GM06990 (cell line): Measurements from ENCODE around the gene FHAD1.

Source experiments
- DNase-seq: peaks from one replicate; pipeline ENCODE4 v3.0.0-alpha.2; 2011; ENCODE audit not compliant: insufficient read length; ENCODE audit errors: extremely low read depth
- H3K27me3 ChIP-seq: replicated peaks from 2 replicates; pipeline ENCODE4 v1.6.0; 2011; ENCODE audit warnings: low read length; ENCODE audit not compliant: control insufficient read depth, insufficient read depth
- H3K36me3 ChIP-seq: 2 replicates; pipeline ENCODE4 v1.5.1; 2011; ENCODE audit warnings: low read length; ENCODE audit not compliant: control insufficient read depth, insufficient read depth
- H3K4me3 ChIP-seq: replicated peaks from 2 replicates; pipeline ENCODE4 v1.5.1; 2011; ENCODE audit warnings: low read depth, mild to moderate bottlenecking, control low read depth, low read length
- CTCF ChIP-seq: IDR thresholded peaks from 2 replicates; pipeline ENCODE4 v1.5.1; 2011; ENCODE audit warnings: low read length, control low read depth, mild to moderate bottlenecking, inconsistent platforms; ENCODE audit not compliant: insufficient read depth, poor library complexity, severe bottlenecking

FHAD1 gene

GRCh38 chr1:15246960-15247614 is at the start of gene FHAD1:
TSS of gene FHAD1 (plus strand) at chr1:15247223. CDS start at chr1:15251785, 4,562 bp downstream.
- TF ChIP-seq CTCF: no peak
- H3K4me3 ChIP-seq: peak within 1 kb of the TSS; percentile 33
- DNase-seq: peak; percentile 86

GRCh38 chr1:15197591-15198447 is 49.2 kb upstream of the FHAD1 start:
- Histone ChIP-seq H3K36me3 (no peaks in the 10 kb centered on the region), H3K4me3 (no peak overlapping the region), H3K27me3 (no peaks in the 10 kb centered on the region; the same call in 1 of the 2 replicates)
- no peak for DNase-seq
- TF ChIP-seq CTCF: no peak

More at GRCh38 chr1:15246960-15247614, at the start of gene FHAD1:
- H3K36me3 ChIP-seq: no peaks in the 10 kb centered on the region
- H3K27me3 ChIP-seq: 0 out of 2 replicates have a peak, but pooled peaks cover 2% of the 10 kb centered on the region

- no peak for DNase-seq
- Histone ChIP-seq H3K4me3 (no peak overlapping the region), H3K27me3 (no peaks in the 10 kb centered on the region; the same call in 1 of the 2 replicates), H3K36me3 (no peaks in the 10 kb centered on the region)
- TF ChIP-seq CTCF: no peak
These were observed 48.3 kb upstream of the FHAD1 start for GRCh38 chr1:15198684-15199083.

GRCh38 chr1:15201221-15201620 is 45.8 kb upstream of the FHAD1 start:
- Histone ChIP-seq H3K4me3 (no peak overlapping the region), H3K27me3 (peaks cover under 1% of the 10 kb centered on the region; the same call in 1 of the 2 replicates), H3K36me3 (no peaks in the 10 kb centered on the region)
- TF ChIP-seq CTCF: no peak
- DNase-seq: no peak

- Histone ChIP-seq H3K27me3 (peaks cover 1% of the 10 kb centered on the region), H3K36me3 (no peaks in the 10 kb centered on the region), H3K4me3 (no peak overlapping the region)
- TF ChIP-seq CTCF: no peak
- no peak for DNase-seq
These were observed 45.0 kb upstream of the FHAD1 start for GRCh38 chr1:15201849-15202551.
